GM23338 (cell line): ENCODE results near the gene FAAH2. TPM values are rescaled to one million over a fixed set of nuclear protein-coding genes. Genes with fewer than 3 reads are reported as not detected.

ENCODE experiments used
- ATAC-seq: fragments of 200-7000 bp; cut with Tn5 transposase; 3 replicates; pipeline ENCODE4 v1.9.1; 2020
- DNase-seq: peaks from one replicate; pipeline ENCODE4 v3.0.0-alpha.2; 2015; ENCODE audit warnings: low spot score
- H2AFZ ChIP-seq: fragments of 200-600 bp; sonication (generic); 2 replicates; pipeline ENCODE4 v1.8.0; 2016; ENCODE audit warnings: antibody characterized with exemption, mild to moderate bottlenecking, moderate library complexity
- H3F3A ChIP-seq: fragments of 200-600 bp; sonication (generic); replicated peaks from 2 replicates; pipeline ENCODE4 v1.8.0; 2017; ENCODE audit warnings: antibody characterized with exemption, mixed run types, low read depth
- H3K27ac ChIP-seq: fragments of 200-600 bp; sonication (generic); 2 replicates; pipeline ENCODE4 v1.6.1; 2016; ENCODE audit warnings: low read depth
- H3K27me3 ChIP-seq: fragments of 200-600 bp; sonication (generic); 2 replicates; pipeline ENCODE4 v1.8.0; 2016; ENCODE audit warnings: mild to moderate bottlenecking, mixed run types, moderate library complexity; ENCODE audit not compliant: insufficient read depth
- H3K36me3 ChIP-seq: fragments of 200-600 bp; sonication (generic); 2 replicates; pipeline ENCODE4 v1.8.0; 2016; ENCODE audit warnings: mild to moderate bottlenecking; ENCODE audit not compliant: insufficient read depth
- H3K4me1 ChIP-seq: fragments of 200-600 bp; sonication (generic); 2 replicates; pipeline ENCODE4 v1.8.0; 2016; ENCODE audit warnings: mild to moderate bottlenecking, moderate library complexity; ENCODE audit not compliant: insufficient read depth
- H3K4me2 ChIP-seq: fragments of 200-600 bp; sonication (generic); 2 replicates; pipeline ENCODE4 v1.7.1; 2017; ENCODE audit warnings: mixed run types
- H3K4me3 ChIP-seq: fragments of 200-600 bp; sonication (generic); 2 replicates; pipeline ENCODE4 v1.6.1; 2016; ENCODE audit warnings: mixed run types
- H3K79me2 ChIP-seq: fragments of 200-600 bp; sonication (generic); replicated peaks from 2 replicates; pipeline ENCODE4 v1.8.0; 2017; ENCODE audit warnings: mild to moderate bottlenecking; ENCODE audit not compliant: insufficient read depth
- H3K9me2 ChIP-seq: fragments of 200-600 bp; sonication (generic); 2 replicates; pipeline ENCODE4 v1.8.0; 2017; ENCODE audit not compliant: insufficient read depth
- H4K20me1 ChIP-seq: fragments of 200-600 bp; sonication (generic); replicated peaks from 2 replicates; pipeline ENCODE4 v1.8.0; 2017; ENCODE audit warnings: mild to moderate bottlenecking; ENCODE audit not compliant: insufficient read depth
- H3K27ac Mint-ChIP-seq: 2 replicates; pipeline ENCODE4 v1.8.0; 2020; ENCODE audit warnings: inconsistent platforms, mild to moderate bottlenecking, moderate library complexity, mixed read lengths
- H3K27me3 Mint-ChIP-seq: 3 replicates; pipeline ENCODE4 v1.8.0; 2022; ENCODE audit warnings: low read depth, mild to moderate bottlenecking, moderate library complexity, mixed read lengths, inconsistent platforms; ENCODE audit not compliant: insufficient read depth, poor library complexity
- H3K36me3 Mint-ChIP-seq: 3 replicates; pipeline ENCODE4 v1.8.0; 2021; ENCODE audit warnings: low read depth, mild to moderate bottlenecking, inconsistent platforms, moderate library complexity, mixed read lengths
- H3K4me1 Mint-ChIP-seq: 3 replicates; pipeline ENCODE4 v1.8.0; 2020; ENCODE audit warnings: mild to moderate bottlenecking, inconsistent platforms, mixed read lengths
- H3K4me3 Mint-ChIP-seq: 3 replicates; pipeline ENCODE4 v1.8.0; 2021; ENCODE audit warnings: moderate library complexity, mild to moderate bottlenecking, inconsistent platforms, mixed read lengths
- H3K9me3 Mint-ChIP-seq: 3 replicates; pipeline ENCODE4 v1.8.0; 2020; ENCODE audit warnings: moderate library complexity, mild to moderate bottlenecking, inconsistent platforms, mixed read lengths
- NANOG ChIP-seq: IDR thresholded peaks from 2 replicates; pipeline ENCODE4 v1.6.1; 2016; ENCODE audit warnings: antibody characterized with exemption, borderline replicate concordance
- long read RNA-seq: library from polyadenylated mRNA; unstranded; transcript quantifications from one replicate; pipeline ENCODE4 v2.0.0, GENCODE V29; 2020; ENCODE audit not compliant: unreplicated experiment
- polyA plus RNA-seq: library from polyadenylated mRNA; unstranded; fragments of >200 nt; fragmentation: Nextera tagmentation; extraction: Ambion mirVana; gene quantifications from 2 replicates; pipeline ENCODE4 v1.2.1, GENCODE V29; 2016
- total RNA-seq: library from RNA; depleted of rRNA; stranded (reverse); fragments of >200 nt; shearing (Covaris generic); gene quantifications from 2 replicates; pipeline ENCODE4 v1.2.3, GENCODE V29; 2014; rRNA removed
- TF ChIP-seq, protein P1 (sequence below), 2 experiments: fragments of 200-600 bp in 1 of 2; sonication (generic) in 1 of 2; conservative IDR thresholded peaks; 2 replicates each; pipeline versions ENCODE4 v1.5.1 to v1.6.1; 2016 to 2017; ENCODE audit warnings: antibody characterized with exemption in 2 of 2, low read depth in 2 of 2, mild to moderate bottlenecking in 2 of 2, moderate library complexity in 1 of 2
- TF ChIP-seq, protein P2 (sequence below): IDR thresholded peaks from 2 replicates; pipeline ENCODE4 v1.6.1; 2016; ENCODE audit warnings: antibody characterized with exemption

FAAH2 gene, protein sequence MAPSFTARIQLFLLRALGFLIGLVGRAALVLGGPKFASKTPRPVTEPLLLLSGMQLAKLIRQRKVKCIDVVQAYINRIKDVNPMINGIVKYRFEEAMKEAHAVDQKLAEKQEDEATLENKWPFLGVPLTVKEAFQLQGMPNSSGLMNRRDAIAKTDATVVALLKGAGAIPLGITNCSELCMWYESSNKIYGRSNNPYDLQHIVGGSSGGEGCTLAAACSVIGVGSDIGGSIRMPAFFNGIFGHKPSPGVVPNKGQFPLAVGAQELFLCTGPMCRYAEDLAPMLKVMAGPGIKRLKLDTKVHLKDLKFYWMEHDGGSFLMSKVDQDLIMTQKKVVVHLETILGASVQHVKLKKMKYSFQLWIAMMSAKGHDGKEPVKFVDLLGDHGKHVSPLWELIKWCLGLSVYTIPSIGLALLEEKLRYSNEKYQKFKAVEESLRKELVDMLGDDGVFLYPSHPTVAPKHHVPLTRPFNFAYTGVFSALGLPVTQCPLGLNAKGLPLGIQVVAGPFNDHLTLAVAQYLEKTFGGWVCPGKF
- total RNA-seq (6.0 and 11.4 TPM in 2 replicates), polyA plus RNA-seq (5.3 and 10.5 TPM in 2 replicates)
- long read RNA-seq, partial matches to known transcripts, result 0 of 5 reads
- long read RNA-seq, other reads (novel, unspliced or antisense), result 3 of 5 reads

DNA sequence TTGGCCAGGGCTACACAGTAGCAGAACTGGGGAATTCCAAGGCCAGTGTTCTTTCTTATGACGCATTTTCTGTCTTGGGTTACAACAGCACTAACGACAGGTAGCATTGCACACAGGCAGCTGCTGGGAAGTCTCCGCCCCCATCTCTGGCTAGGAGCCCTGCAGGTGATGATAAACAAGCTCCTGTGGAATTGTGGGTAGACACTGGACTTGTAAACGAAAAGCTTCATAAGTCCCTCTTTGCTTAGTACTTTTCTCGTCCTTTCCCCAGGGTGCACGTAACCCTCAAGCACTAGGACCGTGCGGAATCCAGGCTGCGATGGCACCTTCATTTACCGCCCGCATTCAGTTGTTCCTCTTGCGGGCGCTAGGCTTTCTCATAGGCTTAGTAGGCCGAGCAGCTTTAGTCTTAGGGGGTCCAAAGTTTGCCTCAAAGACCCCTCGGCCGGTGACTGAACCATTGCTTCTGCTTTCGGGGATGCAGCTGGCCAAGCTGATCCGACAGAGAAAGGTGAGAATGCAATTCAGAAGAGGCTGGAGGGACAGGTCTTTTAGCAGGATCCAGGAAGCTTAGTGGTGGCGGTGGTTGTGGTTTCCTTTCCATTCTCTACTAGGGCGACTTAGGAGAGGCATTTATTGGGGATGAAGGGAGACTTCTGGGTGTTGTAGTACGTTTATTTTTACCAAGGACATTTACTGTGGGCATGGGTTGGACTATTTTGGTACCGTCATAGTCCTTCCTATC, at the start of gene FAAH2:
Gene FAAH2 (plus strand): TSS at position 200 of the 745 bp plus-strand sequence. CDS start 120 bp downstream, at position 320.
- no peaks in the 10 kb centered on the region for H3K9me3 Mint-ChIP-seq
- DNase-seq (peak; percentile 74), ATAC-seq (peak; percentile 98)
- Histone ChIP-seq H4K20me1 (no peaks in the 10 kb centered on the region), H3F3A (no peaks in the 10 kb centered on the region), H3K79me2 (no peaks in the 10 kb centered on the region), H3K9me2 (no peaks in the 10 kb centered on the region), H3K4me2 (peak within 1 kb of the TSS; percentile 80), H3K4me3 (peak within 1 kb of the TSS; percentile 59), H3K27ac (no peak within 1 kb of the TSS), H3K27me3 (no peaks in the 10 kb centered on the region), H2AFZ (peak within 1 kb of the TSS; percentile 84), H3K4me1 (no peaks in the 10 kb centered on the region), H3K36me3 (no peaks in the 10 kb centered on the region)
- peaks cover 6% of the 10 kb centered on the region for H3K27me3 Mint-ChIP-seq
- H3K4me3 Mint-ChIP-seq, result peak within 1 kb of the TSS; percentile 91
- no peaks in the 10 kb centered on the region; the same call in 2 of the 3 replicates for H3K4me1 Mint-ChIP-seq
- no peaks in the 10 kb centered on the region for H3K36me3 Mint-ChIP-seq
- H3K27ac Mint-ChIP-seq, result peak within 1 kb of the TSS; percentile 98
- TF ChIP-seq, protein P1, sequence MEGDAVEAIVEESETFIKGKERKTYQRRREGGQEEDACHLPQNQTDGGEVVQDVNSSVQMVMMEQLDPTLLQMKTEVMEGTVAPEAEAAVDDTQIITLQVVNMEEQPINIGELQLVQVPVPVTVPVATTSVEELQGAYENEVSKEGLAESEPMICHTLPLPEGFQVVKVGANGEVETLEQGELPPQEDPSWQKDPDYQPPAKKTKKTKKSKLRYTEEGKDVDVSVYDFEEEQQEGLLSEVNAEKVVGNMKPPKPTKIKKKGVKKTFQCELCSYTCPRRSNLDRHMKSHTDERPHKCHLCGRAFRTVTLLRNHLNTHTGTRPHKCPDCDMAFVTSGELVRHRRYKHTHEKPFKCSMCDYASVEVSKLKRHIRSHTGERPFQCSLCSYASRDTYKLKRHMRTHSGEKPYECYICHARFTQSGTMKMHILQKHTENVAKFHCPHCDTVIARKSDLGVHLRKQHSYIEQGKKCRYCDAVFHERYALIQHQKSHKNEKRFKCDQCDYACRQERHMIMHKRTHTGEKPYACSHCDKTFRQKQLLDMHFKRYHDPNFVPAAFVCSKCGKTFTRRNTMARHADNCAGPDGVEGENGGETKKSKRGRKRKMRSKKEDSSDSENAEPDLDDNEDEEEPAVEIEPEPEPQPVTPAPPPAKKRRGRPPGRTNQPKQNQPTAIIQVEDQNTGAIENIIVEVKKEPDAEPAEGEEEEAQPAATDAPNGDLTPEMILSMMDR (conservative IDR thresholded peaks at IDR 0.05; ENCODE audit: low read depth in 2 of 2), result peak in 1 of 2 experiments; percentile 11; a peak in 2 of 4 replicates
- TF ChIP-seq, protein P2, sequence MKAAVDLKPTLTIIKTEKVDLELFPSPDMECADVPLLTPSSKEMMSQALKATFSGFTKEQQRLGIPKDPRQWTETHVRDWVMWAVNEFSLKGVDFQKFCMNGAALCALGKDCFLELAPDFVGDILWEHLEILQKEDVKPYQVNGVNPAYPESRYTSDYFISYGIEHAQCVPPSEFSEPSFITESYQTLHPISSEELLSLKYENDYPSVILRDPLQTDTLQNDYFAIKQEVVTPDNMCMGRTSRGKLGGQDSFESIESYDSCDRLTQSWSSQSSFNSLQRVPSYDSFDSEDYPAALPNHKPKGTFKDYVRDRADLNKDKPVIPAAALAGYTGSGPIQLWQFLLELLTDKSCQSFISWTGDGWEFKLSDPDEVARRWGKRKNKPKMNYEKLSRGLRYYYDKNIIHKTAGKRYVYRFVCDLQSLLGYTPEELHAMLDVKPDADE, result no peak

DNA sequence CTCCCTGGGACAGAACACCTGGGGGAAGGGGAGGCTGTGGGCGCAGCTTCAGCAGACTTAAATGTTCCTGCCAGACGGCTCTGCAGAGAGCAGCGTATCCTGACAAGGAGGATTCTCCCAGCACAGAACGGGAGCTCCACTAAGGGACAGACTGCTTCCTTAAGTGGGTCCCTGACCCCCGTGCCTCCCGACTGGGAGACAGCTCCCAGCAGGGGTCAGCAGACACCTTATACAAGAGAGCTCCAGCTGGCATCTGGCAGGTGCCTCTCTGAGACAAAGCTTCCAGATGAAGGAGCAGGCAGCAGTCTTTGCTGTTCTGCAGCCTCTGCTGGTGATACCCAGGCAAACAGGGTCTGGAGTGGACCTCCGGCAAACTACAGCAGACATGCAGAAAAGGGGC, 44.5 kb upstream of the FAAH2 start:
- Histone ChIP-seq H3K27me3 (no peaks in the 10 kb centered on the region), H3K4me2 (no peak overlapping the region), H3K9me2 (no peaks in the 10 kb centered on the region), H3K27ac (no peak overlapping the region), H3K36me3 (no peaks in the 10 kb centered on the region), H3K4me1 (no peaks in the 10 kb centered on the region), H4K20me1 (no peaks in the 10 kb centered on the region), H3K4me3 (no peak overlapping the region), H2AFZ (no peak overlapping the region), H3F3A (no peaks in the 10 kb centered on the region), H3K79me2 (no peaks in the 10 kb centered on the region)
- Mint-ChIP-seq H3K9me3 (peaks cover 54% of the 10 kb centered on the region), H3K27me3 (peaks cover 4% of the 10 kb centered on the region), H3K36me3 (peaks cover 46% of the 10 kb centered on the region), H3K4me1 (no peaks in the 10 kb centered on the region), H3K4me3 (no peak overlapping the region), H3K27ac (no peak overlapping the region)
- no peak for DNase-seq
- TF ChIP-seq, protein P2, result no peak
- TF ChIP-seq NANOG, result no peak
- ATAC-seq, result no peak
